T-helper 17 cell (primary cell): ENCODE data around the gene PLSCR2. TPM values are rescaled to one million over a fixed set of nuclear protein-coding genes. Genes with fewer than 3 reads are reported as not detected.

Experiments
- ATAC-seq: fragments of 150-1000 bp; cut with Tn5 transposase; 2 replicates; pipeline ENCODE4 v1.10.0; 2021; ENCODE audit warnings: mild to moderate bottlenecking, moderate library complexity
- DNase-seq, 3 donors: peaks; one replicate each; pipeline versions ENCODE4 v3.0.0 to v3.0.0-alpha.2; 2020 to 2021
- H3K9me3 ChIP-seq: one replicate; pipeline ENCODE4 v1.7.0; 2013; ENCODE audit warnings: low read length, mild to moderate bottlenecking; ENCODE audit not compliant: control insufficient read depth, poor library complexity, severe bottlenecking
- H3K27ac Mint-ChIP-seq: one replicate; pipeline ENCODE4 v1.8.0; 2022; ENCODE audit warnings: mild to moderate bottlenecking, moderate library complexity, mixed read lengths
- H3K27me3 Mint-ChIP-seq: one replicate; pipeline ENCODE4 v1.8.0; 2022; ENCODE audit warnings: mixed read lengths
- H3K36me3 Mint-ChIP-seq: one replicate; pipeline ENCODE4 v1.8.0; 2022; ENCODE audit warnings: low read depth, mixed read lengths
- H3K4me1 Mint-ChIP-seq: one replicate; pipeline ENCODE4 v1.8.0; 2022; ENCODE audit warnings: mild to moderate bottlenecking, mixed read lengths
- H3K4me3 Mint-ChIP-seq: one replicate; pipeline ENCODE4 v1.8.0; 2022; ENCODE audit warnings: mild to moderate bottlenecking, moderate library complexity, mixed read lengths
- total RNA-seq, 4 donors: library from RNA in 2 of 4; stranded (reverse) in 2 of 4; gene quantifications; one replicate each; pipeline ENCODE4 v1.2.3 and lab custom pipeline; 2022 to 2026

Gene PLSCR2
- total RNA-seq (not detected), total RNA-seq (lab: John Stamatoyannopoulos, UW) (0 to 0.08 reads per million in 2 donors)

DNA sequence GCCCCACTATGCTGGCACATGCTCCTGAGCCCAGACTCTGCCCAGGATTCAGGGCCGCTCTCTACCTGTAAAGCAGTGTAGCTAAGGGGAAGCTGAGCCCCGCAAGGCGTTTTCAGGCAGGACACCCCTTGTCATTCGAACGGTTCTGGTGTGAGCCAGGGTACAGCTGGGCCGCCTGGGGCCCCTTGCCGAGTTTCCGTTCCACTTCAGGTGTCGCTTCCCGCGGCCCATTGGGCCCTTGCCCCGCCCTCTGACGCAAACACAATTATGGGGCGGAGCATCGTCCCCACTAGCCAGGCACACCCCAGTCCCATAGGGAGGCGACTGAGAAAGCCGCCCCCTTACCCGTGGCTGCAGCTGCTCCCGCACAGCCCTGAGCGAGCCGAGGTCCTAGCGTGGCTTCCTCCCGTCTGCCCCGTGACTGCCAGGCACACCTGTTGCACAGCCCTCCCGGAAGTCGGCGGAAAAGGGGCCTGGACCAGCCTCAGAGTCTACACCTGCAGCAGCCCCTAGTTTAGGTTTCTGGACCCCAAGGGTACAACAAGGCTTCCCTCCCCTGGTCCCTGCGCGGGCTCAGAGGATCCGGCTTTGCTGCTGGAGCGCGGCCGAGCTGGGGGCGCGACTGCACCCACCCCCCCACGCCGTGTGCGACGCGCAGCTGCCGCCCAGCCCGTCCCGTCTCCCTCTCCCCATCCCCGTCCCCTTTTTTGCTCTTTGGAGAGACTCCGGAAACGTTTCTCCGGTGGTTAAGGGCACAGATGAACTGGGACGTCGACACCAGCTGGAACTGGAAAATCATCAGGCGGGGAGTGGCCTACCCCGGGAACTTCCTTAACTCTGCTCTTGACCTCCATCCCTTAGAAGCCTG lies at the start of gene PLSCR2:
Gene PLSCR2, minus strand, starts transcription at position 412 of the 868 bp plus-strand sequence. CDS start 9,657 bp downstream, outside the sequence.
- DNase-seq, result peak; percentile 33 to 62 (median 45)
- H3K27ac Mint-ChIP-seq, result peak within 1 kb of the TSS; percentile 86
- peak; percentile 95 for ATAC-seq
- peak within 1 kb of the TSS; percentile 86 for H3K4me3 Mint-ChIP-seq
- no peaks in the 10 kb centered on the region for H3K9me3 ChIP-seq
- peaks cover 9% of the 10 kb centered on the region for H3K27me3 Mint-ChIP-seq
- peaks cover 3% of the 10 kb centered on the region for H3K4me1 Mint-ChIP-seq
- H3K36me3 Mint-ChIP-seq, result no peaks in the 10 kb centered on the region

DNA sequence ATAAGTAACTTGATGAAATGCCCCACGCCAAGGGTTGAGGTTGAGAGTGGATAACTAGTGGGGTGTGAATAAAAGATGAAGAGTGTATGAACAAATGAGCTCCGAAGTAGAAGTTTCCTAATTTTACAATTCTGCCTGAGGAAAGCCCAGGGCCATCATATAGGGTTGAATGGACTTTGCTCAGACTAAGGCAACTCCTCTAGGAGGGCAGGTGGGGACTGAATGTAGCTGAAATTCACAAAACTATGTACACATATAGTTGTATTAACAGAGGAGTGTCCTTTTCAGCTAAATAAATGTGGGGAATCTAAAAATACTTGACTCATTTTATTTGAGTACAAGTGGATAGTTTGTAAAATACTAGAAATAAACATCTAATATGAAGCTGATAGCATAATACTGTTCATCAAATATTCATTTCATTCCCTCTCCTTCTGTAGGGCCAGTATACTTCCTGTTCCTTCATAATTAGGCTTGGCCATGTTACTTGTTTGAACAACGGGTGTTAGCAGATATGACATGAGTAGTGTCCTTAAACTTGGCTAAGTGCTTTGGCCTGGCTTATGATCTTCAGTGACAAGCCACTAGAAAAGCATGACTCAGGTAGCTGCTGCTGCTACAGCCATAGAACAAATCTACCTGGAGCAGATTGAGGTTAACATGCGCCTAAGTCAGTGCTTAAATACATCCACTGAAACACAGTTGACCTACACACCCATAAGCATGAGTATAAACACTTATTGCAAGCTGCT lies 48.5 kb upstream of the PLSCR2 start:
- ATAC-seq (no peak), DNase-seq (no peak)
- H3K9me3 ChIP-seq, result no peaks in the 10 kb centered on the region
- Mint-ChIP-seq H3K4me3 (no peak overlapping the region), H3K36me3 (peaks cover 8% of the 10 kb centered on the region), H3K27me3 (no peaks in the 10 kb centered on the region), H3K27ac (no peak overlapping the region), H3K4me1 (peaks cover 11% of the 10 kb centered on the region)

- peak overlapping the region; percentile 41 for H3K27ac Mint-ChIP-seq
- no peak for ATAC-seq
- H3K27me3 Mint-ChIP-seq, result no peaks in the 10 kb centered on the region
- no peak overlapping the region for H3K4me3 Mint-ChIP-seq
- no peak for DNase-seq
- H3K4me1 Mint-ChIP-seq, result peaks cover 11% of the 10 kb centered on the region
- H3K9me3 ChIP-seq, result no peaks in the 10 kb centered on the region
- H3K36me3 Mint-ChIP-seq, result peaks cover 2% of the 10 kb centered on the region
Measured at GRCh38 chr3:146513386-146514051, 44.2 kb upstream of the PLSCR2 start.

GRCh38 chr3:146511402-146512134 lies 42.2 kb upstream of the PLSCR2 start:
- DNase-seq, result no peak
- H3K9me3 ChIP-seq, result no peaks in the 10 kb centered on the region
- Mint-ChIP-seq H3K4me3 (no peak overlapping the region), H3K36me3 (peaks cover under 1% of the 10 kb centered on the region), H3K27ac (no peak overlapping the region), H3K27me3 (no peaks in the 10 kb centered on the region), H3K4me1 (peaks cover 8% of the 10 kb centered on the region)
- no peak for ATAC-seq

DNA sequence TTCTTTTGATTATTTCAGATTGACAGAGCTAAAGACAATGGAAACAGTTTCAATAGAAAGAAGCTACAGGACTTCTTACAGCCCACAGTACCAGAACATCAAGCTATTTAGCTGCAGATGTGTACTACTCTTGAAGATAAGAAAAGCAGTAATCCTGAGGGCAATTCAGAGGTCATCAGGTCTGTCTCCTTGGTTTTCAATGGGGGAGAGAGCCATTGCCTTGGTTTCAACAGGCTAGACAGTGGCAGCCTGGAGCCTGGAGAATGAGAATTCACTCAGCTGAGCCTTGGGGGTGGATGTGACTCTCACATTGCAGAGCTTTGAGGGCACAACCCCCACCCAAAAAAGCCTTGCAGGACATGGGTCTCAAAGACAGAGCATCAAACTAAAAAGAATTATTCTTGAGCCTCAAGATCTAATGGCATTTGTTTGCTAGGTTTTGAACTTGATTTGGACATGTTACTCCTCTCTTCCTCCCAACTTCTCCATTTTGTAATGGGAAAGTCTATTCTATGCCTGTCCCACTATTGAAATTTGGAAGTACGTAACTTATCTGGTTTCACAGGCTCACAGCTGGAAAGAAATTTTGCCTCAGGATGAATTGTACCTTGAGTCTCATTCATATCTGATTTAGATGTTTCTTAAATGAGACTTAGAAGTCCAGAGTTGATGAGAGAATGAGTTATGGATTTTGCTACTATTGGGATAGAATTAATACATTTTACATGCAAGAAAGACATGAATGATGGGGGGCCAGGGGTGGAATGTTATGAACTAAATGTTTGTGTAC lies 38.2 kb upstream of the PLSCR2 start:
- no peaks in the 10 kb centered on the region for H3K9me3 ChIP-seq
- no peaks in the 10 kb centered on the region for H3K4me1 Mint-ChIP-seq
- no peak overlapping the region for H3K27ac Mint-ChIP-seq
- no peaks in the 10 kb centered on the region for H3K27me3 Mint-ChIP-seq
- no peak overlapping the region for H3K4me3 Mint-ChIP-seq
- ATAC-seq, result no peak
- H3K36me3 Mint-ChIP-seq, result no peaks in the 10 kb centered on the region
- no peak for DNase-seq

DNA sequence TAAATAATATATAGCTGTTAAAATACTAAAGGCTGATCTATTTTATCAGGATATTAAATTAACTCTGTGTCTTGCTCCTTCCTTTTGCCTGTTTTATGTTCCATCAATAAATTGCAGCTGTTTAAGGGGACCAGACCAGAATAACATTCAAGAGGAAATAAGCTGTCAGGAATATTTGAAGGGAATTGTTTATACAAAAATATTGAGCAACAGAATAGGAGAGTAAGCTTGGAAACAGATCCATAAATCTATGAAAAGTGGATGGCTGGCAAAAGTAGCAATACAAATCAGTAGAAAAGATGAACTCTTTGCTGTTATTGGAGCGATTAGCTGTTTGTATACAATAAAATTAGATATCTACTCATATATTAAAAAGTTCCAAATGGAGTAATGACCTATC lies 36.2 kb upstream of the PLSCR2 start:
- ATAC-seq (no peak), DNase-seq (no peak)
- H3K9me3 ChIP-seq, result no peaks in the 10 kb centered on the region
- Mint-ChIP-seq H3K36me3 (no peaks in the 10 kb centered on the region), H3K4me3 (no peak overlapping the region), H3K4me1 (no peaks in the 10 kb centered on the region), H3K27me3 (no peaks in the 10 kb centered on the region), H3K27ac (no peak overlapping the region)

DNA sequence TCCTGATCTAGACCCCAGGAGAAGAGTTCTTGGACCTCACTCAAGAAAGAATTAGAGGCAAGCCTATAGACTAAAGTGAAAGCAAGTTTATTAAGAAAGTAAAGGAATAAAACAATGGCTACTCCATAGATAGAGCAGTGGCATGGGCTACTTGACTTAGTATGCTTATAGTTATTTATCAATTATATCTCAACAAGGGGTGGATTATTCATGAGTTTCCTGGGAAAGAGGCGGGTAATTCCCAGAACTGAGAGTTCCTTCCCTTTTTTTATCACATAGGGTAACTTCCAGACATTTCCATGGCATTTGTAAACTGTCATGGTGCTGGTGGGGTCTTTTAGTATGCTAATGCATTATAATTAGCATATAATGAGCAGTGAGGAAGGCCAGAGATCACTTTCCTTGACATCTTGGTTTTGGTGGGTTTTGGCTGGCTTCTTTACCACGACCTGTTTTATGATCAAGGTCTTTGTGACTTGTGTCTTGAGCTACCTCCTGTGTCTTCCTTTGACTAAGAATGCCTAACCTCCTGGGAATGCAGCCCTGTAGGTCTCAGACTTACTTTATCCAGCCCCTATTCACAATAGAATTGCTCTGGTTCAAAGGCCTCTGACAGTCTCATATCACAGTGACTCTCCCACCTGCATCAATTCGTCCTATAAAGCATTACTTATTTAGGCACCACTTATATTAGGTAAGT lies 35.3 kb upstream of the PLSCR2 start:
- no peaks in the 10 kb centered on the region for H3K9me3 ChIP-seq
- ATAC-seq (no peak), DNase-seq (no peak)
- Mint-ChIP-seq H3K4me1 (no peaks in the 10 kb centered on the region), H3K27ac (no peak overlapping the region), H3K4me3 (no peak overlapping the region), H3K27me3 (no peaks in the 10 kb centered on the region), H3K36me3 (no peaks in the 10 kb centered on the region)

DNA sequence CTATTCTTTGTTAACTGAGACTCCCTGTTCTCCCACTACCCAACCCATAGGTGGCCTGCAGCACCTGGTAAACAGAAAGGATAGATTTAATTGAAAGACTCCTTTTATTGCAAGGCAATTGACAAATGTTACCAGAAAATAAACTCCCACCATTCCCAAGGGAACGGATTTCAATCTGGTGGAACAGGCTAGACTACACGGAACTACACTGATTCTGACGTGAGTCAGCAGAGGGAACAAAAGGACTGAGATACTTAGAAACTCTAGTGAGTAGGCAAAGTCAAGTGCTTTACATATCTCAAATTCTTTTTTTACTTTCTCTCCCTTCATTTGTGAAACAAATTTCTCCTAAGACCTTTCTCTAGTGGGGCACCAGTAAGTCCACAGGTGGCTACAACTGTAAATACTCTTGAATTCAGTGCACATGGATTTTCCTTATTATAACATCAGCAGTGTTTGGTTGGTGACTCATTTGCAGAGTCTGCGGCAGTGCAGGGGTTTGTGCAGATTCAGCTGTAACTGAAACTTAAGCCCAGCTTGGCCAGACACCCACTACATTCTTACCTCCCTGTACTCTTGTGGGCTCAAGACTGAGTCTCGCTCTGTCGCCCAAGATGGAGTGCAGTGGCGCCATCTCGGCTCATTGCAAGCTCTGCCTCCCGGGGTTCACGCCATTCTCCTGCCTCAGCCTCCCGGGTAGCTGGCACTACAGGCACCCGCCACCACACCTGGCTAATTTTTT lies 34.3 kb upstream of the PLSCR2 start:
- H3K9me3 ChIP-seq, result no peaks in the 10 kb centered on the region
- DNase-seq, result no peak
- Mint-ChIP-seq H3K4me3 (no peak overlapping the region), H3K27me3 (no peaks in the 10 kb centered on the region), H3K27ac (no peak overlapping the region), H3K36me3 (no peaks in the 10 kb centered on the region), H3K4me1 (no peaks in the 10 kb centered on the region)
- ATAC-seq, result no peak

GRCh38 chr3:146502887-146503460 lies 33.6 kb upstream of the PLSCR2 start:
- no peaks in the 10 kb centered on the region for H3K36me3 Mint-ChIP-seq
- no peaks in the 10 kb centered on the region for H3K9me3 ChIP-seq
- ATAC-seq, result no peak
- no peak overlapping the region for H3K4me3 Mint-ChIP-seq
- peaks cover 4% of the 10 kb centered on the region for H3K4me1 Mint-ChIP-seq
- no peak overlapping the region for H3K27ac Mint-ChIP-seq
- H3K27me3 Mint-ChIP-seq, result no peaks in the 10 kb centered on the region
- no peak for DNase-seq

- Mint-ChIP-seq H3K27ac (no peak overlapping the region), H3K36me3 (no peaks in the 10 kb centered on the region), H3K4me1 (peaks cover 4% of the 10 kb centered on the region), H3K27me3 (no peaks in the 10 kb centered on the region), H3K4me3 (no peak overlapping the region)
- DNase-seq (no peak), ATAC-seq (no peak)
- H3K9me3 ChIP-seq, result no peaks in the 10 kb centered on the region
Measured at GRCh38 chr3:146501752-146502151, 32.4 kb upstream of the PLSCR2 start.

DNA sequence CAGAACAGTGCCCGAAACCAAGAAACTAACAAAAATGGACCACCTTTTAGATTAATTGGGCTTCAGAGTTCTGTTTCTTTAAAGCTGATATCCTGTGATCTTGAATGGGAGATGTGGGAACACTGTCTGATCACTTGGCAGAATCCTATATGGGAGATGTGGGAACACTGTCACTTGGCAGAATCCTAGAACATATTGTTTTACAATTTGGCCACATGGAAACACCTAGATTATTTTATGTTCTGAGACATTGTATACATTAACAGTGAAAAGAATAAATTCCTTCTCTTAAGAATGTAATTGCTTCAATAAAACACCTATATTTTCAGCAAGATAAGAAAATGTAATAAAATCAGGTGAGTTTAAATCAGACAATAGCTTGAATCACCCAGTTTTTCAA lies 30.3 kb upstream of the PLSCR2 start:
- Mint-ChIP-seq H3K4me1 (peaks cover 4% of the 10 kb centered on the region), H3K27ac (no peak overlapping the region), H3K4me3 (no peak overlapping the region), H3K36me3 (no peaks in the 10 kb centered on the region), H3K27me3 (no peaks in the 10 kb centered on the region)
- no peak for ATAC-seq
- no peaks in the 10 kb centered on the region for H3K9me3 ChIP-seq
- DNase-seq, result no peak
